ENCODE measurements around the gene GPX1.
"Not testable (repeated sequence)": the region's sequence is repeated elsewhere in the genome, so short reads cannot be mapped to it uniquely, and the experiment has no call there.

GPX1 gene

GRCh38 chr3:49358217-49358883, at the start of gene GPX1:
Gene GPX1, minus strand, starts transcription at chr3:49358353. Its CDS starts 75 bp downstream, at chr3:49358278.
- peak; percentile 33 to 71 (median 38) for DNase-seq (ENCODE audit: low read depth in 3 of 3)

GRCh38 chr3:49406571-49407565, 48.7 kb upstream of the GPX1 start:
- DNase-seq (ENCODE audit: low read depth in 3 of 3): no peak

- not testable (repeated sequence) for DNase-seq (ENCODE audit: low read depth in 3 of 3)
These were observed 47.4 kb upstream of the GPX1 start for GRCh38 chr3:49405570-49405969.

DNA sequence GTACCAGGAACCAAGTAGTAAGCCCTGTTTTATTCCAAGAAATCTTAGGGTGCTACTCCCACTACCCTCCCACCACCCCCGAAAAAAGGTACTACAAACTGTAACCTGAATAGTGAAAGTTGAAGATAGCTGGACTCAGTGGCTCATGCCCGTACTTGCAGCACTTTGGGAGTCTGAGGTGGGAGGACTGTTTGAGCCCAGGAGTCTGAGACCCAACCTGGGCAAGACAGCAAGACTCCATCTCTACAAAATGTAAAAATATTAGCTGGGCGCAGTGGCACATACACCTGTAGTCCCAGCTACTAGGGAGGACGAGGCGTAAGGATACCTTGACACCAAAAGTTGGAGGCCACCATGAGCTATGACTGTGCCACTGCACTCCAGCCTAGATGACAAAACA, 45.7 kb upstream of the GPX1 start:
- DNase-seq (ENCODE audit: low read depth in 3 of 3): no peak

- no peak for DNase-seq (ENCODE audit: low read depth in 3 of 3)
These were observed 43.6 kb upstream of the GPX1 start for GRCh38 chr3:49401766-49402165.

DNA sequence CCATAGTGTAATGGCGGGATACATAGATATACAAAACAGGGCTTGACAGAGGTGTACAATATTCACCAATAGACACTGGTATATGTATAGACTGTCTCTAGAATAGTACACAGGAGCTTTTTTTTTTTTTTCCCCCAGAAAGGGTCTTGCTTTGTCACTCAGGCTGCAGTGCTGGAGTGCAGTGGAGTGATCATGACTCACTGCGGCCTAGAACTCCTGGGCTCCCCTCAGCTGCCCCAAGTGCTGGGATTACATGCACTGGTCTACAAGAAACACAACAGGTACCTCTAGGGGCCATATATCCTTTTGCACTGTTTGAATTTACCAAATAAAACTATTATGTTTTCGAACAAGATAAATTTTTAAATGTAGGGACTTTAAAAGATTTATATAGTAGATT, 41.3 kb upstream of the GPX1 start:
- DNase-seq (ENCODE audit: low read depth in 3 of 3): no peak

- DNase-seq (ENCODE audit: low read depth in 3 of 3): no peak
These were observed 39.3 kb upstream of the GPX1 start for GRCh38 chr3:49397470-49397869.

- not testable (repeated sequence) for DNase-seq (ENCODE audit: low read depth in 3 of 3)
These were observed 33.2 kb upstream of the GPX1 start for GRCh38 chr3:49391310-49391709.

GRCh38 chr3:49389297-49389696, 31.1 kb upstream of the GPX1 start:
- no peak for DNase-seq (ENCODE audit: low read depth in 3 of 3)

DNA sequence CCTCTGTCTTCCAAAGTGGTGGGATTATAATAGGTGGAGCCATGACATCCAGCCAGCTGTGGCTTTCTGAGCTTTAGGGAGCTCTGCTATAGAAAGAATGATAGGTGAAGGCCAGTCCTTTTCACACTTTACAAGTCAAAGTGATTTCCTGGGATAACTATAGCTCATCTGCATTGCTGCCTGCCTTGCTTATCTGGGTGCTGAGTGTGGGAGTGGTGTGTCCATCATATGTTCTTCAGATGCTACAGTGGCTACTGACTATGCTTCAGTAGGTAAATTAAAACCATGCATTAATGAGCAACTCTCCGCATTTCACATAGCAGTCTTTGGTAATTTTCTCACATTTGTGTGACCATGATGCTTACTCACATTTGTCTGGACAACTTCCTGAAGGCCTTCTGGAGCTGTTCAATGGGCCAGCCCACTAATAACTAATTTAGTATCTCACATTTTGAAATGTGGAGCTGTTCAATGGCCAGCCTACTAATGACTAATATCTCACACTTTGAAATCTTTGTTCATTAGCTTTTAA, 30.2 kb upstream of the GPX1 start:
- no peak for DNase-seq (ENCODE audit: low read depth in 3 of 3)

GRCh38 chr3:49387721-49388120, 29.6 kb upstream of the GPX1 start:
- no peak for DNase-seq (ENCODE audit: low read depth in 3 of 3)

GRCh38 chr3:49386056-49386756, 28.1 kb upstream of the GPX1 start:
- DNase-seq (ENCODE audit: low read depth in 3 of 3): no peak

GRCh38 chr3:49385617-49386016, 27.5 kb upstream of the GPX1 start:
- DNase-seq (ENCODE audit: low read depth in 3 of 3): no peak

GRCh38 chr3:49383387-49383786, 25.2 kb upstream of the GPX1 start:
- DNase-seq (ENCODE audit: low read depth in 3 of 3): no peak

GRCh38 chr3:49378249-49378895, 20.2 kb upstream of the GPX1 start:
- DNase-seq (ENCODE audit: low read depth in 3 of 3): no peak

- peak in 2 of 3 experiments; percentile 37 to 39 for DNase-seq (ENCODE audit: low read depth in 3 of 3)
These were observed 19.3 kb upstream of the GPX1 start for GRCh38 chr3:49377483-49377882.

DNA sequence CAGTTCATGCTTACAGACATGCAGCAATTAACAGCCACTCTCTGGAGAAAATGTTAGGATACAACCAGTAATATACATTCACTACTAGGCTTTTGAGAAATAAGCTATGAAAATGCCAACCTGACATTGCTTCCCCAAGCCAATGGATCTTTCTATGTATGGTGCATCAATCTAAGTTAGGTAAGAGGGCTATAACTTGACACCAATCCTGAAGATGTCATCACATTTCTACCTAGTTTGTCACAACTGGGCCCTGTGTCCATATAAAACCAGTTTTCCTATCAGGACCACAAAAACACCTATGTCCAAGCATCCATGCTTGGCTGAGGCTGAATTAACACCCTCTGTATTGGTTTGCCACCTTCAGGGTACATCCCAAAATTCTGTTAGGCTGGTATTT, 13.8 kb upstream of the GPX1 start:
- DNase-seq (ENCODE audit: low read depth in 3 of 3): no peak

DNA sequence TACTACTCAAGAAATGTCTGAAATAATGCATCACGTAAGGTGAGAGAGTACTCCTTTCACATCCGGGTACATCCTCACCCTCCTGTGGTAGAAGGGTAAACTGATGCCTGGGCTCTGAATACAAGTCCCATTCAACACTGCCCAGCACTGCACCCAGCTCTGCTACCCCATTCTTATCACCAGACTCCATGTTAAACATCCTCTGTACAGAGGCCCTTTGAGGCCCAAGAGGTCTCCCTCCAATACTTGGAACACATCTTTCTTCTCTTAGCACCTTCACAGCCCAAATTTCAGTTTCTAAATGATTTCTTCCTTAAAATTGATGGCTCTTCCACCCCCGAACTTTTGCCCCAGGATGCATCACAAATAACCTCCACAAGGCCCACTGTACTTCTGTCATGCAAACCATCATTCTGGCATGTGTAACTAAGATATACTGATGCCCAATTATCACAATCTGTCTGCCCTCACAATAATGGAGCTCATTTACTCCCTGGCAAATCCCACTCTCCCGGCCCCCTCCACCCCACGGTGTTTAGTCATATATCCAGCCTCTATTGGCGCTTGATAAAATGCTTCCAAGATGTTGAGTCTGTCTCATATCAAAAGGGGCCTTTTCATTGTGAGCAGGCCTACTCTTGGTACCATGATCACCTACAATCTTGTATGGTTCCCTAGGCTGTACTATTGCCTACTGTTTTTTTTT, 12.6 kb upstream of the GPX1 start:
- no peak for DNase-seq (ENCODE audit: low read depth in 3 of 3)

GRCh38 chr3:49362561-49362960, 4.4 kb upstream of the GPX1 start:
- no peak for DNase-seq (ENCODE audit: low read depth in 3 of 3)

- DNase-seq (ENCODE audit: low read depth in 3 of 3): no peak
These were observed 1.5 kb upstream of the GPX1 start for GRCh38 chr3:49359623-49360022.

GRCh38 chr3:49358884-49359225, 702 bp upstream of the GPX1 start:
- no peak for DNase-seq (ENCODE audit: low read depth in 3 of 3)

Data from stimulated activated CD4-positive, alpha-beta T cell treated with anti-CD3 and anti-CD28 coated beads, TNF-alpha, amount 100 ng/mL, for 4 hours (primary cell).